ENCODE measurements around the gene SPANXB1.
A peak's percentile ranks its signal among the peaks of the same experiment; 100 is the strongest.
"Not testable (repeated sequence)": the region's sequence is repeated elsewhere in the genome, so short reads cannot be mapped to it uniquely, and the experiment has no call there.

SPANXB1 gene, protein sequence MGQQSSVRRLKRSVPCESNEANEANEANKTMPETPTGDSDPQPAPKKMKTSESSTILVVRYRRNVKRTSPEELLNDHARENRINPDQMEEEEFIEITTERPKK

DNA sequence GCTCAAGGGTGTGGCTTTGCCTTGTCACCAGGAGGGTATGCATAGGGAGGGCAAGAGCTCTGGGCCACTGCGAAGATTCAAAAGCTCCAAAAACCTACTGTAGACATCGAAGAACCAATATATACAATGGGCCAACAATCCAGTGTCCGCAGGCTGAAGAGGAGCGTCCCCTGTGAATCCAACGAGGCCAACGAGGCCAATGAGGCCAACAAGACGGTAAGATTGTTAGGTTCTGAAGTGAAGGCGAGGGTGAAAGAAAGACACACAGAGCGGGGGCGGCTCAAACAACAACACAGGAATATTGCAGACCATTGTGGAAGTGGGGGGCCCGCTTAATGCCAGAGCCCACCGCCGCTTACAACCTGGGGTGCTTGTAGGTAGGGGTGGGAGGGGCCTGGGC is at the start of gene SPANXB1:
TSS of gene SPANXB1 (plus strand) at position 27 of the 400 bp plus-strand sequence. CDS start at position 127, 100 bp downstream.
- peak in 3 of 10 donors; percentile 33 to 71 (median 57) for DNase-seq
- intact Hi-C loops (cut with DNase I), result not testable (repeated sequence)

DNA sequence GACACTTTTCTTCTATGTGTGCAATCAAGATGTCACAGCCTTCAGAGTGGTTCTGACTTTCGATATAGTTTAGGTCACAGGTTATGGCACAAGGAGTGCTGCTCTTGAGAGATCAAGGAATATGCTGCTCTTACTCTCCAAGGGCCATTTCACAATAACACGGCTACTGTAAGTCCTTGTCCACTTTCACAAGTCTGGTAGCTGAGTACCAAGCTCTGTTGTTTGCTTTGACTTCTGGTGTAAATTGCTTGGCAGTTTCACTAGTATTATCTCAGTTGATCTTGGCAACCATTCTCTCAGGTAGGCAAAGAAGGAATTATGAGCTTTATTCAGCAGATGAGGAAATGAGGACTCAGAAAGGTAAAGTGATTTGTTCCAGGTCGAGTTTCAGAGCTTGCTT is 35.4 kb upstream of the SPANXB1 start:
- DNase-seq, result no peak
- intact Hi-C loops (cut with DNase I), result no loop called here

DNA sequence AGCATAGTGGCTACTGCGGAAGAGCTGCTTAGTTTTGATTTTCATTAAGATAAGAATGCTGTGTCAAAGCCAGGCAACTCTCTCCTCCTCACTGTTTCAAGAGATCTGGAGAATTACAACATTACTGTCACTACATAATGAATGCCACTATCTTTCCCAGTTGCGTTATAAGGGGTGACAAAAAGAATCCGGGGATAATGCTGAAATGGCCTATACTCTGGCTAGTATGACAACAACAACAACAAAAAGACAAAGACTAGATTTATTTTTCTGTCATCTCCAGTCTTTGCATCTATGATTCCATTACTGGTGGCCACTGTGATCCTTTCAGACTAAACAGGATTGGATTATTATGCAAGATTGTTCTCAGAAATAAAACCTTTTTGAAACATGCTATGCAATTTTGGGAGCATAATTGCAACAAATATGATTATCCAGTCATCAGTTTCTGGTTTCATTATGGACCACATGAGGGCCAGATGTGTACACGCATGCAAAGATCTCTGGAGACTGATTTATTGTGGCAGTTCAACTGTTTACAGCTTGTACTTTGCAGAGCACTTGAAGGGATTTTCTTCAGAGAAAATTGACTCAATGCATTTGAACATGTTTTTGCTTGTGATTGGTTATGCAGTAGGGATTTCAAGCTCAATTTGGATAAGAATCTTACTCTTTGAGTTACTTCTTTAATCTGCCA is 31.1 kb upstream of the SPANXB1 start:
- intact Hi-C loops (cut with DNase I), result no loop called here
- no peak for DNase-seq

DNA sequence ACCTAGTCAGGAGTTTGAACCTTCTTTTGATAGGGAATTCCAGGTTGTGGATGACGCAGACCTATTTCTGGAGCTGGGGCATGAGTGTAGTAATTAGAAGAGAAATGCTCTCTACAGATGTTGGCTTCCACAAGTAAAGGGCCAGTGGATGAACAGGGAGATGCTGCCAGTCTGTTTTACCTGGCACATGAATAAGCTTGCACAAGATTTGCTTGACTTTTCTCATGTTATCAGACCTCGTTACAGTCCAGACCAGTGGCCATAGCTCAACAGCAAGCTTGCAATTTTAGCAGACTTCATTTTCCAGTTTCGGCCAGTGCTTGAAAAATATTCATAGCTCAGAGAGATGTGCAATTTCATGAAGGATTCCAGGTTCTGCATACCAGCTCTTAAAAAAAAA is 26.9 kb upstream of the SPANXB1 start:
- no peak for DNase-seq
- intact Hi-C loops (cut with DNase I), result no loop called here

DNA sequence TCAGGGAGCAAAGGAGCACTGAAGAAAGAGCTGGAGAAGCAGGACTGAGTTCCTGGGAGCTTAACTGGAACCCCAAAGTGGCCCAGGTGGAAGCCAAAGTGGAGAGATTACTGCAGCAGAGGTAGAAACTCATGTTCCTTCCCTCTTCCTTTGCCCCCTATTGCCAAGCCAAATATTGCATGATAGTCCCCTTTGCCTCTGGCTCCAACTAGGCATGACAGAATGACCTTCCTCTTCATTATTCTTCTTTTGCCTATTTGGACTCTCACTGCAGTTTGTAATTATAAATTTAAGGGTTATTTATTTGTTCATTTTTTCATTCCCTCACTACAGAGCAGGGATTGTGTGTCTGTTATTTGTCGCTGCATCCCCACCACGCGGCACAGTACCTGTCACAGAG is 22.1 kb upstream of the SPANXB1 start:
- intact Hi-C loops (cut with DNase I), result no loop called here
- no peak for DNase-seq

DNA sequence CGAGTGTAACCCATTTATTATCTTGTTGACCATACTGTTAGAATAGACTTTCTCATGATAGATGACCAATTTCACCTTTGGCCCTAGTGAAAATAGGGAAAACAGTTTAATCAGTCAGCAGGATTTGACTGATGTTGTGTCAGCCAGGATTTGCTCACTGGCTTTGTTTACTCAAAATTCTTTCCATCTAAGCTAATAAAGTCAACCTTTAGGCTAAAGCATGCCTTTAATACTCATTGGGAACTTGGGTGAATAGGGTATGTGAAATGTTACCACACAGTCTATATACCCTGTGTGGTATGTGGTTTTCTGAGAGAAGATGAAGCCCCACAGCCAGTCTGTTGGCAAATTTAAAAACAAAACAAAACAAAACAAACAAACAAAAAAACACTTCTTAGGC is 18.7 kb upstream of the SPANXB1 start:
- DNase-seq, result no peak
- intact Hi-C loops (cut with DNase I), result no loop called here

DNA sequence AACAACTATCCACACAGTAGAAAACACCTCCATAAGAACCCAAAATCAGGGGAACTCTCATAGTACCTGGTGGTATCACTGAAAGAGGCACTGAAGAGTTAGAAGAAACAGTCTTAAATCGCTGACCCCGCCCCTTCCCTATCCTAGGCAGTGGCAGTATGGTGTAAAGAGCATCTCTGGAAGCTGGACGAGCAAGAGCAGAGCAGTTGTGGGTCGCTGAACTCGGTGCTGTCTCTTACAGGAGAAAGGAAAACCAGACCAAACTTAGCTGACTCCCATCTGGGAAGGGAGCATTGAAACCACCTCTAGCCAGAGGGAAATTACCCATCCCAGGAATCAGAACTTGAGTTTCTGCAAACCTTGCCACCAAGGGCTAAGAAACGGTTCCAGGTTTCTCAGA is 2.8 kb downstream of the SPANXB1 start:
- DNase-seq, result peak in 2 of 10 donors; percentile 49 to 59
- intact Hi-C loops (cut with DNase I), result not testable (repeated sequence)

DNA sequence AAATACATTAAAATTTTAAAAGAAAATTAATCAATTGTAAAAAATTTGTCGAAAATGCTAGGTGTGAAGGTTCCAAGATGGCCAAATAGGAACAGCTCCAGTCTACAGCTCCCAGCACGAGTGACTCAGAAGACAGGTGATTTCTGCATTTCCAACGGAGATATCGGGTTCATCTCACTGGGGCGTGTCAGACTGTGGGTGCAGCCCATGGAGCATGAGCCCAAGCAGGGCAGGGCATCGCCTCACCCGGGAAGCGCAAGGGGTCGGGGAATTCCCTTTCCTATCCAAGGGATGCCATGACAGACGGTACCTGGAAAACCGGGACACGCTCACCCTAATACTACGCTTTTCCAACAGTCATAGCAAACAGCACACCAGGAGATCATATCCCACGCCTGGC is 41.9 kb downstream of the SPANXB1 start:
- intact Hi-C loops (cut with DNase I), result not testable (repeated sequence)
- DNase-seq, result peak in 3 of 10 donors; percentile 40 to 71 (median 60)

DNA sequence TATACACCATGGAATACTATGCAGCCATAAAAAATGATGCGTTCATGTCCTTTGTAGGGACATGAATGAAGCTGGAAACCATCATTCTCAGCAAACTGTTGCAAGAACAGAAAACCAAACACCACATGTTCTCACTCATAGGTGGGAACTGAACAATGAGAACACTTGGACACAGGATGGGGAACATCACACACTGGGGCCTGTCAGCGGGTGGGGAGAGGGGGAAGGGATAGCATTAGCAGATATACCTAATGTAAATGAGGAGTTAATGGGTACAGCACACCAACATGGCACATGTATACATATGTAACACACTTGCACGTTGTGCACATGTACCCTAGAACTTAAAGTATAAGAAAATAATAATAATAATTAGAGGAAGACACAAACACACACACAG is 47.5 kb downstream of the SPANXB1 start:
- intact Hi-C loops (cut with DNase I), result not testable (repeated sequence)

DNA sequence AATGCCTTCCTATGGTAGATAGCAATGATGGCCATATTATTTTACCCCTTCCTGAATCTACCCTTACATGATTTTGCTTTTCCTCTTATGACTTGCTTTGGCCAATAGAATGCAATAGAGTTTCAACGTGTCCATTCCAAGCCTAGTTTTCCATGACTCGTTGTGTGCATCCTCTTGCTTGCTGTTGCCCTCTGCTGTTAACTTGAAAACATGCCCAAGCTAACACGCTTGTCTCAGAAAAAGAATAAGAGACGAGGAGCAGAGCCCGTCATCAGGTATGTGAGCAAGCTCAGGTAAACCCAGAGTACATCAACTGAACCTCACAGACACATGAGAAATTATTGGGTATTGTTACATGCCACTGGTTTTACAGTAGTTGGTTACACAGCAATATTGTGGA is 49.7 kb downstream of the SPANXB1 start:
- intact Hi-C loops (cut with DNase I); DNase-seq: not testable (repeated sequence)

More for the DNA sequence above, 47.5 kb downstream of the SPANXB1 start:
- DNase-seq, result peak in 2 of 10 donors; percentile 18 to 52
